GM12878 (cell line): ENCODE results near the gene MLKL. TPM values are rescaled to one million over a fixed set of nuclear protein-coding genes. Genes with fewer than 3 reads are reported as not detected.

ENCODE experiments used
- ATAC-seq: fragments of 200-7000 bp; cut with Tn5 transposase; 3 replicates; pipeline ENCODE4 v1.9.1; 2020; ENCODE audit warnings: mild to moderate bottlenecking, moderate library complexity
- BruUV-seq: library from RNA; stranded (reverse); fragments of 400-500 nt; replicated peaks from 2 replicates; lab custom pipeline; 2021; lab: Mats Ljungman, UMichigan
- CTCF ChIA-PET: fragments of 300-600 bp; sonication (Branson Sonifier 250); formaldehyde crosslinking; extraction: SDS; loops from one replicate; lab custom pipeline; 2021; ENCODE audit warnings: inconsistent platforms; lab: Yijun Ruan, JAX
- POLR2A ChIA-PET: fragments of 350-600 bp; formaldehyde crosslinking; extraction: SDS; loops from one replicate; lab custom pipeline; 2021; ENCODE audit warnings: inconsistent platforms; lab: Charles Lee
- RAD21 ChIA-PET: fragments of 300-600 bp; sonication (Branson Sonifier 250); formaldehyde crosslinking; loops from one replicate; lab custom pipeline; 2023; ENCODE audit warnings: antibody characterized with exemption; ENCODE audit not compliant: unreplicated experiment; lab: Charles Lee
- SMC1A ChIA-PET: fragments of 300-600 bp; sonication (Branson Sonifier 250); formaldehyde crosslinking; loops from one replicate; lab custom pipeline; 2023; ENCODE audit not compliant: unreplicated experiment, uncharacterized antibody; lab: Charles Lee
- DNase-seq: peaks from one replicate; pipeline ENCODE4 v3.0.0-alpha.2; 2011; ENCODE audit warnings: low read depth, low spot score
- FAIRE-seq: peaks from 3 replicates; lab custom pipeline; 2011; peaks lifted over from hg19 to GRCh38; lab: Jason Lieb, UNC
- H2AFZ ChIP-seq: 2 replicates; pipeline ENCODE4 v1.6.0; 2011; ENCODE audit warnings: low read depth, low read length, control low read depth; ENCODE audit not compliant: control insufficient read depth
- H3K27ac ChIP-seq: 2 replicates; pipeline ENCODE4 v1.5.1; 2011; ENCODE audit warnings: control low read depth; ENCODE audit not compliant: control insufficient read depth, insufficient read depth
- H3K27me3 ChIP-seq, 2 experiments: replicated peaks in 1 of 2; 2 replicates each; pipeline versions ENCODE4 v1.6.0 to v1.6.1; 2011; ENCODE audit warnings: low read length in 1 of 2; ENCODE audit not compliant: control insufficient read depth in 2 of 2, insufficient read depth in 2 of 2
- H3K36me3 ChIP-seq, 2 experiments: 2 replicates each; pipeline ENCODE4 v1.5.1; 2011; ENCODE audit warnings: low read length in 1 of 2; ENCODE audit not compliant: control insufficient read depth in 2 of 2, insufficient read depth in 2 of 2
- H3K4me1 ChIP-seq: 2 replicates; pipeline ENCODE4 v1.6.1; 2011; ENCODE audit warnings: mild to moderate bottlenecking, low read length, moderate library complexity, mixed read lengths; ENCODE audit not compliant: control insufficient read depth, insufficient read depth
- H3K4me2 ChIP-seq: 2 replicates; pipeline ENCODE4 v1.6.0; 2011; ENCODE audit warnings: control low read depth; ENCODE audit not compliant: control insufficient read depth, insufficient read depth
- H3K4me3 ChIP-seq: fragments of 200-600 bp; sonication (generic); 2 replicates; pipeline ENCODE4 v1.5.1; 2016
- H3K79me2 ChIP-seq: 2 replicates; pipeline ENCODE4 v1.6.0; 2011; ENCODE audit warnings: low read length; ENCODE audit not compliant: control insufficient read depth, insufficient read depth
- H3K9ac ChIP-seq: 2 replicates; pipeline ENCODE4 v1.8.0; 2011; ENCODE audit warnings: low read length, control low read depth, mixed read lengths; ENCODE audit not compliant: control insufficient read depth, insufficient read depth
- H3K9me3 ChIP-seq: replicated peaks from 3 replicates; pipeline ENCODE4 v1.5.1; 2011; ENCODE audit warnings: mild to moderate bottlenecking, low read length; ENCODE audit not compliant: control insufficient read depth, insufficient read depth
- H4K20me1 ChIP-seq: 2 replicates; pipeline ENCODE4 v1.6.0; 2011; ENCODE audit not compliant: control insufficient read depth, insufficient read depth
- CEBPB ChIP-seq, 2 experiments: fragments of 150-350 bp in 1 of 2; IDR thresholded peaks; 2 replicates each; pipeline ENCODE4 v1.6.1; 2012 to 2014; ENCODE audit warnings: low read depth in 2 of 2, low read length in 2 of 2, borderline replicate concordance in 1 of 2, inconsistent platforms in 1 of 2
- CREB1 ChIP-seq: IDR thresholded peaks from 2 replicates; pipeline ENCODE4 v1.6.1; 2012; ENCODE audit warnings: low read depth, mild to moderate bottlenecking, inconsistent platforms
- EP300 ChIP-seq, 2 experiments: fragments of 150-350 bp in 1 of 2; IDR thresholded peaks; 2 replicates each; pipeline ENCODE4 v1.6.1; 2011 to 2012; ENCODE audit warnings: low read depth in 2 of 2, low read length in 2 of 2, borderline replicate concordance in 1 of 2, improper control_type of control experiment in 1 of 2, inconsistent platforms in 1 of 2; ENCODE audit not compliant: control insufficient read depth in 1 of 2
- GABPA ChIP-seq: IDR thresholded peaks from 2 replicates; pipeline ENCODE4 v1.6.1; 2014; ENCODE audit warnings: antibody characterized with exemption, low read depth, mild to moderate bottlenecking, inconsistent platforms
- HDGF ChIP-seq: fragments of 450-650 bp; IDR thresholded peaks from 2 replicates; pipeline ENCODE4 v1.6.1; 2016; ENCODE audit warnings: antibody characterized with exemption
- IRF4 ChIP-seq: IDR thresholded peaks from 2 replicates; pipeline ENCODE4 v1.6.1; 2011; ENCODE audit warnings: low read depth, low read length
- KAT2A ChIP-seq: conservative IDR thresholded peaks from 2 replicates; pipeline ENCODE4 v1.6.1; 2011; ENCODE audit warnings: low read depth, low read length; ENCODE audit not compliant: control insufficient read depth
- KLF5 ChIP-seq: fragments of 450-650 bp; IDR thresholded peaks from 2 replicates; pipeline ENCODE4 v1.6.1; 2014; ENCODE audit warnings: mild to moderate bottlenecking; ENCODE audit not compliant: partially characterized antibody
- NR2C1 ChIP-seq: fragments of 450-650 bp; IDR thresholded peaks from 2 replicates; pipeline ENCODE4 v1.6.1; 2017; ENCODE audit warnings: antibody characterized with exemption, mild to moderate bottlenecking, moderate library complexity
- SIN3A ChIP-seq: IDR thresholded peaks from 2 replicates; pipeline ENCODE4 v1.6.1; 2012; ENCODE audit warnings: low read depth, low read length, improper control_type of control experiment
- SMAD1 ChIP-seq: fragments of 450-650 bp; IDR thresholded peaks from 2 replicates; pipeline ENCODE4 v1.6.1; 2018; ENCODE audit warnings: mild to moderate bottlenecking, low read depth; ENCODE audit not compliant: partially characterized antibody
- SPI1 ChIP-seq: IDR thresholded peaks from 2 replicates; pipeline ENCODE4 v1.6.1; 2011; ENCODE audit warnings: low read depth, mild to moderate bottlenecking, low read length, moderate library complexity, borderline replicate concordance; ENCODE audit not compliant: insufficient read depth
- WGBS: methylation state at CpG from one replicate; pipeline ENCODE4 v1.1.6; 2016; ENCODE audit warnings: low lambda C conversion rate; ENCODE audit not compliant: insufficient replicate concordance, insufficient coverage; ENCODE audit errors: missing lambda C conversion rate; 5-methylcytosine and 5-hydroxymethylcytosine counted together
- in situ Hi-C: fragments of 300-500 bp; cut with MboI; formaldehyde crosslinking; loops from 9 replicates; pipeline ENCODE4 v1.14.3; 2018; ENCODE audit warnings: mixed read lengths
- intact Hi-C: fragments of 100-400 bp; cut with micrococcal nuclease; formaldehyde crosslinking; loops from one replicate; pipeline ENCODE4 v1.14.2; 2022; ENCODE audit not compliant: unreplicated experiment
- polyA plus RNA-seq, 11 experiments: library from polyadenylated mRNA; depleted of rRNA in 4 of 11; unstranded in 6 of 11; stranded (reverse) in 5 of 11; fragments of >200 nt; fragmentation: Nextera tagmentation in 4 of 11; fragmentation: Illumina TruSeq in 1 of 11; extraction: Ambion mirVana in 4 of 11; extraction: Trizol in 1 of 11; gene quantifications; 1 replicate in 1 of 11; 2 replicates in 10 of 11; pipeline versions ENCODE4 v1.2.1 to v1.2.3, GENCODE V29; 2011 to 2016; ENCODE audit warnings: inconsistent platforms in 2 of 11, missing spikeins in 2 of 11, low read depth in 1 of 11
- total RNA-seq, 4 experiments: library from RNA; depleted of rRNA in 3 of 4; stranded (reverse); fragments of >200 nt in 3 of 4; fragmentation: Illumina TruSeq in 1 of 4; extraction: Trizol in 1 of 4; gene quantifications; 2 replicates each; pipeline versions ENCODE4 v1.2.1 to v1.2.3, GENCODE V29; 2013 to 2021
- TF ChIP-seq, protein P1 (sequence below): IDR thresholded peaks from 2 replicates; pipeline ENCODE4 v1.6.1; 2012; ENCODE audit warnings: low read depth, low read length, improper control_type of control experiment
- TF ChIP-seq, protein P2 (sequence below): fragments of 450-650 bp; IDR thresholded peaks from 2 replicates; pipeline ENCODE4 v1.6.1; 2017; ENCODE audit warnings: mild to moderate bottlenecking, low read depth, inconsistent platforms; ENCODE audit not compliant: poor library complexity, severe bottlenecking
- TF ChIP-seq, protein P3 (sequence below), 3 experiments: IDR thresholded peaks in 2 of 3; conservative IDR thresholded peaks in 1 of 3; 2 replicates each; pipeline ENCODE4 v1.5.1; 2011; ENCODE audit warnings: low read depth in 3 of 3, low read length in 3 of 3, mild to moderate bottlenecking in 3 of 3, control low read depth in 2 of 3, moderate library complexity in 2 of 3, inconsistent platforms in 1 of 3, mixed read lengths in 1 of 3; ENCODE audit not compliant: control insufficient read depth in 2 of 3, insufficient read depth in 1 of 3; ENCODE audit errors: extremely low read depth in 1 of 3
- TF ChIP-seq, protein P4 (sequence below): IDR thresholded peaks from 2 replicates; pipeline ENCODE4 v1.6.1; 2012; ENCODE audit warnings: low read depth, low read length, improper control_type of control experiment
- TF ChIP-seq, protein P5 (sequence below): IDR thresholded peaks from 2 replicates; pipeline ENCODE4 v1.6.1; 2011; ENCODE audit warnings: borderline replicate concordance, low read depth, mild to moderate bottlenecking, moderate library complexity, mixed read lengths, low read length; ENCODE audit not compliant: insufficient read depth; ENCODE audit errors: extremely low read length

The MLKL gene
- total and polyA plus RNA-seq, 10 of the 15 experiments (the other 5 are each of a cell fraction or from before 2014, with no cell fraction given) = 3.8 to 14.5 (median 11.2) TPM

DNA sequence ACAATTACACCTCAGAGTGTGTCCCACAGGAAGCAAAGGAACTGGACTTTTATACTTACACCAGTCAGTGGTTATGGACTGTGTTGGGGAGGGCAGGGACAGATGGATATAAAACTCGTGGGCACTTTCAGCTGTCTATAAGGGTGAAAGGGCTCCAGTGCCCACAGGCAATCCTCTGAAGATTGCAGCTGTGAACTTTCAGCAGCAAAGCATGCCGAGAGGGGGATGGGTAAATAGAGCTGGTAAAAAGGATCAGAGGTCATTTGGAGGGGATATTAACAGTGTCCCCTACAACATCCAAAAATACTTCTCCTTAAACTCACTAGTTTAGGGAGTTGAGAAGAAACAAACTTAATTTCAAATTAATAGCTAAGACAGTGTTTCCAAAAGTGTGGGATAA, 20.7 kb downstream of the MLKL start:
- Histone ChIP-seq H3K27ac (no peak overlapping the region), H4K20me1 (no peaks in the 10 kb centered on the region), H3K36me3 (peaks cover 0 to 12% of the 10 kb centered on the region in 2 experiments; a peak in 1 of 4 replicates), H3K27me3 (no peaks in the 10 kb centered on the region), H3K4me1 (no peaks in the 10 kb centered on the region), H3K79me2 (no peaks in the 10 kb centered on the region), H3K4me3 (no peak overlapping the region), H3K4me2 (no peak overlapping the region), H3K9me3 (no peaks in the 10 kb centered on the region), H2AFZ (no peak overlapping the region)
- intact Hi-C loops (no loop called here), in situ Hi-C loops (no loop called here)
- 97% methylated on average over 2 of the region's 2 CpGs for WGBS
- SMC1A ChIA-PET = interaction anchor here (1.1 kb wide), 1 partner anchor 12 kb away, joined by 3 read pairs; no protein-coding TSS in a partner anchor
- FAIRE-seq (no peak), DNase-seq (no peak), ATAC-seq (no peak)
- CTCF ChIA-PET = interaction anchor here (1.2 to 1.9 kb wide), 3 partner anchors 12 to 183 kb away, joined by 3 to 7 read pairs (median 4); no protein-coding TSS in a partner anchor
- BruUV-seq = no TSS peak
- POLR2A ChIA-PET = interaction anchor here (0.5 kb wide), 1 partner anchor 185 kb away, joined by 3 read pairs; no protein-coding TSS in a partner anchor
- RAD21 ChIA-PET = interaction anchor here (1.5 kb wide), 1 partner anchor 13 kb away, joined by 4 read pairs; the partner anchor contains the start of gene RFWD3
- TF ChIP-seq, protein P1, sequence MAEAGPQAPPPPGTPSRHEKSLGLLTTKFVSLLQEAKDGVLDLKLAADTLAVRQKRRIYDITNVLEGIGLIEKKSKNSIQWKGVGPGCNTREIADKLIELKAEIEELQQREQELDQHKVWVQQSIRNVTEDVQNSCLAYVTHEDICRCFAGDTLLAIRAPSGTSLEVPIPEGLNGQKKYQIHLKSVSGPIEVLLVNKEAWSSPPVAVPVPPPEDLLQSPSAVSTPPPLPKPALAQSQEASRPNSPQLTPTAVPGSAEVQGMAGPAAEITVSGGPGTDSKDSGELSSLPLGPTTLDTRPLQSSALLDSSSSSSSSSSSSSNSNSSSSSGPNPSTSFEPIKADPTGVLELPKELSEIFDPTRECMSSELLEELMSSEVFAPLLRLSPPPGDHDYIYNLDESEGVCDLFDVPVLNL = no peak
- TF ChIP-seq, protein P2, sequence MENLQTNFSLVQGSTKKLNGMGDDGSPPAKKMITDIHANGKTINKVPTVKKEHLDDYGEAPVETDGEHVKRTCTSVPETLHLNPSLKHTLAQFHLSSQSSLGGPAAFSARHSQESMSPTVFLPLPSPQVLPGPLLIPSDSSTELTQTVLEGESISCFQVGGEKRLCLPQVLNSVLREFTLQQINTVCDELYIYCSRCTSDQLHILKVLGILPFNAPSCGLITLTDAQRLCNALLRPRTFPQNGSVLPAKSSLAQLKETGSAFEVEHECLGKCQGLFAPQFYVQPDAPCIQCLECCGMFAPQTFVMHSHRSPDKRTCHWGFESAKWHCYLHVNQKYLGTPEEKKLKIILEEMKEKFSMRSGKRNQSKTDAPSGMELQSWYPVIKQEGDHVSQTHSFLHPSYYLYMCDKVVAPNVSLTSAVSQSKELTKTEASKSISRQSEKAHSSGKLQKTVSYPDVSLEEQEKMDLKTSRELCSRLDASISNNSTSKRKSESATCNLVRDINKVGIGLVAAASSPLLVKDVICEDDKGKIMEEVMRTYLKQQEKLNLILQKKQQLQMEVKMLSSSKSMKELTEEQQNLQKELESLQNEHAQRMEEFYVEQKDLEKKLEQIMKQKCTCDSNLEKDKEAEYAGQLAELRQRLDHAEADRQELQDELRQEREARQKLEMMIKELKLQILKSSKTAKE = no peak
- TF ChIP-seq, protein P3, sequence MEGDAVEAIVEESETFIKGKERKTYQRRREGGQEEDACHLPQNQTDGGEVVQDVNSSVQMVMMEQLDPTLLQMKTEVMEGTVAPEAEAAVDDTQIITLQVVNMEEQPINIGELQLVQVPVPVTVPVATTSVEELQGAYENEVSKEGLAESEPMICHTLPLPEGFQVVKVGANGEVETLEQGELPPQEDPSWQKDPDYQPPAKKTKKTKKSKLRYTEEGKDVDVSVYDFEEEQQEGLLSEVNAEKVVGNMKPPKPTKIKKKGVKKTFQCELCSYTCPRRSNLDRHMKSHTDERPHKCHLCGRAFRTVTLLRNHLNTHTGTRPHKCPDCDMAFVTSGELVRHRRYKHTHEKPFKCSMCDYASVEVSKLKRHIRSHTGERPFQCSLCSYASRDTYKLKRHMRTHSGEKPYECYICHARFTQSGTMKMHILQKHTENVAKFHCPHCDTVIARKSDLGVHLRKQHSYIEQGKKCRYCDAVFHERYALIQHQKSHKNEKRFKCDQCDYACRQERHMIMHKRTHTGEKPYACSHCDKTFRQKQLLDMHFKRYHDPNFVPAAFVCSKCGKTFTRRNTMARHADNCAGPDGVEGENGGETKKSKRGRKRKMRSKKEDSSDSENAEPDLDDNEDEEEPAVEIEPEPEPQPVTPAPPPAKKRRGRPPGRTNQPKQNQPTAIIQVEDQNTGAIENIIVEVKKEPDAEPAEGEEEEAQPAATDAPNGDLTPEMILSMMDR (IDR thresholded peaks at IDR 0.05 in 2 of 3, conservative IDR thresholded peaks at IDR 0.05 in 1 of 3; ENCODE audit: control insufficient read depth in 2 of 3, extremely low read depth in 1 of 3, insufficient read depth in 1 of 3, low read depth in 3 of 3, low read length in 3 of 3) = no peak
- TF ChIP-seq EP300 (IDR thresholded peaks at IDR 0.05; ENCODE audit: borderline replicate concordance in 1 of 2, control insufficient read depth in 1 of 2, low read depth in 2 of 2, low read length in 2 of 2) (no peak), GABPA (no peak), NR2C1 (no peak), SIN3A (no peak), KLF5 (no peak), CREB1 (no peak), HDGF (no peak), SPI1 (no peak), SMAD1 (no peak), KAT2A (no peak), CEBPB (IDR thresholded peaks at IDR 0.05; ENCODE audit: borderline replicate concordance in 1 of 2, low read depth in 2 of 2, low read length in 2 of 2) (no peak), IRF4 (no peak)
- TF ChIP-seq, protein P4, sequence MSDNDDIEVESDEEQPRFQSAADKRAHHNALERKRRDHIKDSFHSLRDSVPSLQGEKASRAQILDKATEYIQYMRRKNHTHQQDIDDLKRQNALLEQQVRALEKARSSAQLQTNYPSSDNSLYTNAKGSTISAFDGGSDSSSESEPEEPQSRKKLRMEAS = no peak
- TF ChIP-seq, protein P5, sequence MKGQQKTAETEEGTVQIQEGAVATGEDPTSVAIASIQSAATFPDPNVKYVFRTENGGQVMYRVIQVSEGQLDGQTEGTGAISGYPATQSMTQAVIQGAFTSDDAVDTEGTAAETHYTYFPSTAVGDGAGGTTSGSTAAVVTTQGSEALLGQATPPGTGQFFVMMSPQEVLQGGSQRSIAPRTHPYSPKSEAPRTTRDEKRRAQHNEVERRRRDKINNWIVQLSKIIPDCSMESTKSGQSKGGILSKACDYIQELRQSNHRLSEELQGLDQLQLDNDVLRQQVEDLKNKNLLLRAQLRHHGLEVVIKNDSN = no peak
- TF ChIP-seq, all 136 proteins: peak for 0
- H3K9ac ChIP-seq = no peak overlapping the region
